ENCODE data around the gene CNNM3.

Gene CNNM3

DNA sequence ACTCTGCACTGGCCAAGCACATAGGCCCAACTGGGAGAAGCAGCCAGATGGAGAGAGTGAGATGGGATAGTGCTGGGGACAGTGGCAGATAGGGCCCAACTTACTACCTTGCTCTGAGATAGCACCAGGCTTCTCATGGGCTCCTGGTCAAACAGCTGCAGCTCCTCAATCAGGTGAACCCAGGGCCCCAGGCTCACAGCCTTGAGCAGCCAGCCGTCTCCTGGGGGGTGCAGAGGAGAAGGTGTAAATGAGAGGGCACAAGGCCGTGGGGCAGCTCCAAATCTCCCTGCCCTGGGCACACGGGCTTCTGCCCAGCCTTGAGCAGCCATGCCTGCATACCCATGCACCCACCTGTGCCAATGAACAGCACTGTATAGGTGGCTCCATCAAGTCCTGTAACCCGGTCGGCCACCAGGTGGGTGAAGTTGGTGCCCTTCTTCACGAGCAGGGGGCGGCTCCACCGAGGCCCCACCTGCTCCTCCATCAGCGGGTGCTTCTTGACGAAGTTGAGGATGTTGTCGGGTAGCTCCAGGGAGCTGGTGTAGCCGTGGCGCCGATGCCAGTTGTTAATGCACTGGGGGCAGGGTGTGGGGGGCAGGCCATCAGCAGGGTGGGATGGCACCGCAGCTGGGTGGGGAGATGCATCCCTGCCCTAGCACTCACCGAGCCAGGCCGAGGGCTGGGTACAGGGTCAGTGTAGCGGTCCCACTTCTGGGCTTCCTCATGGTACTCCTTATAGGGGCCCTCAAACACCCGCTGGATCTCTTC, 47.7 kb downstream of the CNNM3 start:
- Histone ChIP-seq H2BK120ac (ENCODE audit: insufficient read depth, low read length, poor library complexity) (no peak overlapping the region), H3K9ac (ENCODE audit: low read length) (no peak overlapping the region), H3K79me1 (ENCODE audit: low read length) (peaks cover 14% of the 10 kb centered on the region), H3K4me3 (ENCODE audit: low read depth, low read length) (no peak overlapping the region), H3K4ac (ENCODE audit: low read depth, low read length) (no peak overlapping the region), H2BK5ac (ENCODE audit: low read depth, low read length, poor library complexity) (no peak overlapping the region), H3K14ac (ENCODE audit: low read length) (no peak overlapping the region), H3K4me2 (ENCODE audit: low read length) (no peak overlapping the region), H2AK5ac (ENCODE audit: low read length) (no peak overlapping the region), H4K12ac (ENCODE audit: low read depth, low read length) (no peak overlapping the region), H3K27ac (ENCODE audit: low read depth, low read length) (no peak overlapping the region), H2AFZ (ENCODE audit: insufficient read depth, low read length, poor library complexity) (no peak overlapping the region), H4K8ac (ENCODE audit: low read depth, low read length) (no peak overlapping the region), H3K27me3 (ENCODE audit: insufficient read depth, low read length) (no peaks in the 10 kb centered on the region), H4K91ac (ENCODE audit: low read depth, low read length) (no peak overlapping the region), H3K9me3 (ENCODE audit: insufficient read depth, low read depth, low read length) (no peaks in the 10 kb centered on the region), H3K23ac (ENCODE audit: low read length) (no peak overlapping the region), H3K4me1 (ENCODE audit: control insufficient read depth in 1 of 2, insufficient read depth in 2 of 2, low read length in 2 of 2) (peaks cover 17 to 26% of the 10 kb centered on the region in 2 experiments), H3K18ac (ENCODE audit: low read length) (no peak overlapping the region), H3K79me2 (ENCODE audit: control insufficient read depth, insufficient read depth, low read length, poor library complexity) (peaks cover 31% of the 10 kb centered on the region), H2BK12ac (ENCODE audit: low read length) (no peak overlapping the region), H3K36me3 (ENCODE audit: control insufficient read depth in 1 of 2, insufficient read depth in 2 of 2, low read length in 2 of 2) (peaks cover 77 to 81% of the 10 kb centered on the region in 2 experiments)
- DNase-seq = no peak
- WGBS (ENCODE audit: extremely low coverage, insufficient coverage, insufficient read length) = no CpG with 5 or more reads among the region's 19 CpGs

DNA sequence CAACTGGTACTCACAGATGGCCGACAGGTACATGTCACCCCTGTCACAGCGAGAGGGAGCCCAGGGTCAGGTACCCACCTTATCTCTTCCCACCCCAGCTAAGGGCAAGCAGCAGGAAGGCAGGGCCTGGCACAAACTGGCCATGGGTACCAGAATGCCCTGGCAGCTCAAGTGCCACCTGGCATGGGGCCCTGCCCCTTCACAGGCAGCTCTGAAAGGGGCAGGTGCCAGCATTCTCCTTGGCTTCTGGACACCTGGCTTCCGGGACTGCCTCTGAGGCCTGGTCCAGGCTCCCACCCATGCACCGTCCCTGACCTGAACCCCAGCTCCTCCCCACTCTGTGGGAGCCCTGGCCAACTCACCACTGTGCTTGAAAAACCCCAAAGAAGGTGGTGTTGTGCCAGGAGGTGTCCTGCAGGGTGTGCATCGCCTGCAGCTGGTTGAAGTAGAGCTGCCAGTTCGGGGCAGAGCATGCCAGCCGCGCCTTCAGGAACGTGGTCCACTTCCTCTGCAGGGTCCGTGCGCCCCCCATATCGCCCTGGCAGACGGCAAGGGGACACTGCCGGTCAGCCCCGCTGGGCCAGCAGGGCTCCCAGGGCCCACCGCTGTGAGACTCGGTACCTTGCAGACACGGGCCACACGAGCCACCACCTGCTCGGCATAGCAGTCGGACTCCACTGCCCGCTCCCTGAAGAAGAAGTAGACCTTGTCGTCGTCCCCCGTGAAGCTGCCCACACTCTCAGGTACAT, 48.4 kb downstream of the CNNM3 start:
- no peak overlapping the region for H2BK12ac ChIP-seq (ENCODE audit: low read length)
- H3K4me2 ChIP-seq (ENCODE audit: low read length) = no peak overlapping the region
- H3K4me1 ChIP-seq (ENCODE audit: control insufficient read depth in 1 of 2, insufficient read depth in 2 of 2, low read length in 2 of 2) = peaks cover 17 to 19% of the 10 kb centered on the region in 2 experiments
- no CpG with 5 or more reads among the region's 25 CpGs for WGBS (ENCODE audit: extremely low coverage, insufficient coverage, insufficient read length)
- H2AFZ ChIP-seq (ENCODE audit: insufficient read depth, low read length, poor library complexity) = no peak overlapping the region
- H3K9ac ChIP-seq (ENCODE audit: low read length) = no peak overlapping the region
- DNase-seq = no peak
- H3K23ac ChIP-seq (ENCODE audit: low read length) = no peak overlapping the region
- peaks cover 21% of the 10 kb centered on the region for H3K79me1 ChIP-seq (ENCODE audit: low read length)
- H3K79me2 ChIP-seq (ENCODE audit: control insufficient read depth, insufficient read depth, low read length, poor library complexity) = peaks cover 37% of the 10 kb centered on the region
- no peak overlapping the region for H3K18ac ChIP-seq (ENCODE audit: low read length)
- H4K91ac ChIP-seq (ENCODE audit: low read depth, low read length) = no peak overlapping the region
- no peak overlapping the region for H4K8ac ChIP-seq (ENCODE audit: low read depth, low read length)
- no peak overlapping the region for H3K27ac ChIP-seq (ENCODE audit: low read depth, low read length)
- no peak overlapping the region for H2AK5ac ChIP-seq (ENCODE audit: low read length)
- H3K9me3 ChIP-seq (ENCODE audit: insufficient read depth, low read depth, low read length) = no peaks in the 10 kb centered on the region
- H3K14ac ChIP-seq (ENCODE audit: low read length) = no peak overlapping the region
- H3K27me3 ChIP-seq (ENCODE audit: insufficient read depth, low read length) = no peaks in the 10 kb centered on the region
- no peak overlapping the region for H4K12ac ChIP-seq (ENCODE audit: low read depth, low read length)
- H2BK5ac ChIP-seq (ENCODE audit: low read depth, low read length, poor library complexity) = no peak overlapping the region
- no peak overlapping the region for H3K4ac ChIP-seq (ENCODE audit: low read depth, low read length)
- H3K36me3 ChIP-seq (ENCODE audit: control insufficient read depth in 1 of 2, insufficient read depth in 2 of 2, low read length in 2 of 2) = peaks cover 77 to 81% of the 10 kb centered on the region in 2 experiments
- no peak overlapping the region for H3K4me3 ChIP-seq (ENCODE audit: low read depth, low read length)
- no peak overlapping the region for H2BK120ac ChIP-seq (ENCODE audit: insufficient read depth, low read length, poor library complexity)

DNA sequence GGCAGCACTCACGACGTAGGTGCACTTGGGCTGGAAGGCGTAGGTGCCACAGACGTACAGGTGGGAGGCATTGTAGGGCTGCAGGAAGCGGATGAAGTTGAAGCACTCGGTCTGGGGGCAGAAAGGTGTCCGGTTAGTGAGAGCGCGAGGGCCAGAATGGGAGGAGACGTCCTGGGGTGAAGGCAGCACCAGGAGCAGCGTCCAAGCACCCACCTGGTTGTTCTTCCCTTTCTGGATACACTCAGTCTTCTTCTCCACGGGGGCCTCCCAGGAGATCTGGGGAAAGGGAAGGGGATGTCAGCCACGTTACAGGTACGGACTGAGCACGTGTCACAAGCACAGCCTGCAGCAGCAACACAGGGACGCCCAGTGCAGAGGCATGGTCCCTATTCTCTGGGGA, 49.6 kb downstream of the CNNM3 start:
- Histone ChIP-seq H3K4ac (ENCODE audit: low read depth, low read length) (peak overlapping the region; percentile 38), H3K18ac (ENCODE audit: low read length) (no peak overlapping the region), H2AK5ac (ENCODE audit: low read length) (no peak overlapping the region), H4K91ac (ENCODE audit: low read depth, low read length) (no peak overlapping the region), H3K14ac (ENCODE audit: low read length) (no peak overlapping the region), H3K27me3 (ENCODE audit: insufficient read depth, low read length) (no peaks in the 10 kb centered on the region), H2BK5ac (ENCODE audit: low read depth, low read length, poor library complexity) (no peak overlapping the region), H3K23ac (ENCODE audit: low read length) (no peak overlapping the region), H4K12ac (ENCODE audit: low read depth, low read length) (no peak overlapping the region), H3K9ac (ENCODE audit: low read length) (no peak overlapping the region), H3K79me1 (ENCODE audit: low read length) (peaks cover 32% of the 10 kb centered on the region), H3K4me3 (ENCODE audit: low read depth, low read length) (no peak overlapping the region), H3K27ac (ENCODE audit: low read depth, low read length) (no peak overlapping the region), H3K79me2 (ENCODE audit: control insufficient read depth, insufficient read depth, low read length, poor library complexity) (peaks cover 44% of the 10 kb centered on the region), H3K4me2 (ENCODE audit: low read length) (no peak overlapping the region), H2BK12ac (ENCODE audit: low read length) (no peak overlapping the region), H3K36me3 (ENCODE audit: control insufficient read depth in 1 of 2, insufficient read depth in 2 of 2, low read length in 2 of 2) (peaks cover 69 to 73% of the 10 kb centered on the region in 2 experiments), H2AFZ (ENCODE audit: insufficient read depth, low read length, poor library complexity) (no peak overlapping the region), H3K4me1 (ENCODE audit: control insufficient read depth in 1 of 2, insufficient read depth in 2 of 2, low read length in 2 of 2) (peaks cover 18 to 19% of the 10 kb centered on the region in 2 experiments), H4K8ac (ENCODE audit: low read depth, low read length) (no peak overlapping the region), H3K9me3 (ENCODE audit: insufficient read depth, low read depth, low read length) (no peaks in the 10 kb centered on the region), H2BK120ac (ENCODE audit: insufficient read depth, low read length, poor library complexity) (no peak overlapping the region)
- no CpG with 5 or more reads among the region's 16 CpGs for WGBS (ENCODE audit: extremely low coverage, insufficient coverage, insufficient read length)
- no peak for DNase-seq

DNA sequence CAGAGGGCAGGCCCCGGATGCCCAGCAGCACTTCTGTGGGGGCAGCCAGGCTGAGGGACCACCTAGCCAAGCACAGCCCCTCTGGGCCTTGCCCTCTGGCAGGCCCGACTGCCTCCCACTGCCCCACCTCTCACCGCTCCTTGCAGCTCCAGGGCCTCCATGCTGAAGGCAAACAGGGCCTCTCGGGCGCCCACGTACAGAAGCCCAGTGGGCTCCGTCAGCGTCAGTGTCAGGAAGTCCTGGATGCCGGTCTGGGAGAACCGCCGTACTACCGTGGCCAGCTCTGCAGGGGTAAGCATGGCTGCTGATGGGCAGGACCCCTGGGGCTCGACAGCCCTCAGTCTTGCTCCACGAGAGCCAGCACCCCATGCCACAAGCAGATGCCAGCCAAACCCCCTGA, 50.1 kb downstream of the CNNM3 start:
- no peak overlapping the region for H2BK12ac ChIP-seq (ENCODE audit: low read length)
- H2BK5ac ChIP-seq (ENCODE audit: low read depth, low read length, poor library complexity) = no peak overlapping the region
- no peaks in the 10 kb centered on the region for H3K9me3 ChIP-seq (ENCODE audit: insufficient read depth, low read depth, low read length)
- H3K27ac ChIP-seq (ENCODE audit: low read depth, low read length) = no peak overlapping the region
- peak overlapping the region; percentile 37 for H3K18ac ChIP-seq (ENCODE audit: low read length)
- H3K4me2 ChIP-seq (ENCODE audit: low read length) = no peak overlapping the region
- H3K27me3 ChIP-seq (ENCODE audit: insufficient read depth, low read length) = no peaks in the 10 kb centered on the region
- H2AFZ ChIP-seq (ENCODE audit: insufficient read depth, low read length, poor library complexity) = no peak overlapping the region
- peaks cover 45% of the 10 kb centered on the region for H3K79me2 ChIP-seq (ENCODE audit: control insufficient read depth, insufficient read depth, low read length, poor library complexity)
- no peak overlapping the region for H4K8ac ChIP-seq (ENCODE audit: low read depth, low read length)
- no CpG with 5 or more reads among the region's 14 CpGs for WGBS (ENCODE audit: extremely low coverage, insufficient coverage, insufficient read length)
- peak overlapping the region; percentile 100 for H3K4ac ChIP-seq (ENCODE audit: low read depth, low read length)
- H3K23ac ChIP-seq (ENCODE audit: low read length) = no peak overlapping the region
- H2BK120ac ChIP-seq (ENCODE audit: insufficient read depth, low read length, poor library complexity) = no peak overlapping the region
- peaks cover 20 to 24% of the 10 kb centered on the region in 2 experiments for H3K4me1 ChIP-seq (ENCODE audit: control insufficient read depth in 1 of 2, insufficient read depth in 2 of 2, low read length in 2 of 2)
- H3K14ac ChIP-seq (ENCODE audit: low read length) = no peak overlapping the region
- H4K91ac ChIP-seq (ENCODE audit: low read depth, low read length) = no peak overlapping the region
- no peak for DNase-seq
- peaks cover 64 to 68% of the 10 kb centered on the region in 2 experiments for H3K36me3 ChIP-seq (ENCODE audit: control insufficient read depth in 1 of 2, insufficient read depth in 2 of 2, low read length in 2 of 2)
- no peak overlapping the region for H3K4me3 ChIP-seq (ENCODE audit: low read depth, low read length)
- H4K12ac ChIP-seq (ENCODE audit: low read depth, low read length) = no peak overlapping the region
- H3K9ac ChIP-seq (ENCODE audit: low read length) = no peak overlapping the region
- H3K79me1 ChIP-seq (ENCODE audit: low read length) = peaks cover 37% of the 10 kb centered on the region
- no peak overlapping the region for H2AK5ac ChIP-seq (ENCODE audit: low read length)

All from trophoblast cell (in vitro differentiated cells and primary cell).